H1 (cell line): ENCODE data around the gene GAK. TPM values are rescaled to one million over a fixed set of nuclear protein-coding genes. Genes with fewer than 3 reads are reported as not detected.

ENCODE experiments used
- CTCF ChIA-PET: fragments of 300-600 bp; sonication (Branson Sonifier 250); formaldehyde crosslinking; loops from one replicate; lab custom pipeline; 2021; ENCODE audit not compliant: partially characterized antibody; lab: Charles Lee
- POLR2A ChIA-PET: fragments of 300-600 bp; sonication (Branson Sonifier 250); formaldehyde crosslinking; loops from one replicate; lab custom pipeline; 2021; ENCODE audit warnings: inconsistent platforms; ENCODE audit not compliant: partially characterized antibody; lab: Charles Lee
- DNase-seq, 2 experiments: peaks; one replicate each; pipeline versions ENCODE4 v3.0.0 to v3.0.0-alpha.2; 2010 to 2022; ENCODE audit warnings: low spot score in 2 of 2, low read depth in 1 of 2, mixed read lengths in 1 of 2
- FAIRE-seq: peaks from 2 replicates; lab custom pipeline; 2011; peaks lifted over from hg19 to GRCh38; lab: Jason Lieb, UNC
- H2AFZ ChIP-seq: 2 replicates; pipeline ENCODE4 v1.8.1; 2012; ENCODE audit warnings: low read length, inconsistent platforms
- H2AK5ac ChIP-seq: 2 replicates; pipeline ENCODE4 v1.6.1; 2013; ENCODE audit warnings: low read depth, low read length
- H2BK120ac ChIP-seq: replicated peaks from 2 replicates; pipeline ENCODE3; 2013; ENCODE audit warnings: low read depth, low read length, inconsistent platforms
- H2BK12ac ChIP-seq: 2 replicates; pipeline ENCODE4 v1.6.1; 2013; ENCODE audit warnings: low read depth, low read length
- H2BK15ac ChIP-seq: 2 replicates; pipeline ENCODE4 v1.6.1; 2013; ENCODE audit warnings: low read length
- H2BK20ac ChIP-seq: 2 replicates; pipeline ENCODE4 v1.6.1; 2013; ENCODE audit warnings: low read length
- H2BK5ac ChIP-seq: 2 replicates; pipeline ENCODE4 v1.6.1; 2013; ENCODE audit warnings: low read depth, low read length
- H3K14ac ChIP-seq: 2 replicates; pipeline ENCODE4 v1.6.1; 2013; ENCODE audit warnings: inconsistent platforms; ENCODE audit not compliant: insufficient read length
- H3K18ac ChIP-seq: 2 replicates; pipeline ENCODE4 v1.6.1; 2013; ENCODE audit warnings: low read length; ENCODE audit errors: extremely low read depth
- H3K23ac ChIP-seq: 2 replicates; pipeline ENCODE4 v1.6.1; 2013; ENCODE audit warnings: inconsistent platforms; ENCODE audit not compliant: insufficient read length
- H3K23me2 ChIP-seq: 2 replicates; pipeline ENCODE4 v1.6.1; 2013; ENCODE audit warnings: low read depth, low read length
- H3K27ac ChIP-seq: 2 replicates; pipeline ENCODE4 v1.6.1; 2011; ENCODE audit warnings: low read depth, low read length, inconsistent platforms
- H3K27me3 ChIP-seq, 4 experiments: replicated peaks in 1 of 4; 1 replicate in 1 of 4; 2 replicates in 3 of 4; pipeline versions ENCODE4 v1.6.1 to v1.8.1; 2011 to 2013; ENCODE audit warnings: low read length in 3 of 4, mild to moderate bottlenecking in 3 of 4, inconsistent platforms in 2 of 4, mixed read lengths in 2 of 4, moderate library complexity in 1 of 4; ENCODE audit not compliant: control insufficient read depth in 3 of 4, insufficient read depth in 3 of 4; ENCODE audit errors: extremely low read depth in 1 of 4
- H3K36me3 ChIP-seq, 4 experiments: 2 replicates each; pipeline versions ENCODE4 v1.6.1 to v1.8.1; 2011 to 2013; ENCODE audit warnings: mild to moderate bottlenecking in 4 of 4, low read length in 3 of 4, moderate library complexity in 2 of 4, control low read depth in 1 of 4, inconsistent platforms in 1 of 4; ENCODE audit not compliant: insufficient read depth in 4 of 4, control insufficient read depth in 2 of 4
- H3K4ac ChIP-seq: replicated peaks from 2 replicates; pipeline ENCODE3; 2013; ENCODE audit warnings: low read length, low read depth, mixed read lengths, inconsistent platforms; ENCODE audit not compliant: insufficient read length
- H3K4me1 ChIP-seq, 4 experiments: replicated peaks in 1 of 4; 1 replicate in 1 of 4; 2 replicates in 3 of 4; pipeline versions ENCODE4 v1.6.1 to v1.8.1; 2011 to 2013; ENCODE audit warnings: low read length in 3 of 4, inconsistent platforms in 2 of 4, mixed read lengths in 1 of 4; ENCODE audit not compliant: insufficient read depth in 4 of 4, control insufficient read depth in 3 of 4
- H3K4me2 ChIP-seq, 2 experiments: 2 replicates each; pipeline versions ENCODE4 v1.6.1 to v1.8.1; 2011 to 2013; ENCODE audit warnings: low read depth in 2 of 2, low read length in 2 of 2, control low read depth in 1 of 2, inconsistent platforms in 1 of 2, mild to moderate bottlenecking in 1 of 2; ENCODE audit not compliant: insufficient read depth in 1 of 2
- H3K4me3 ChIP-seq, 4 experiments: fragments of 200-600, 300-600 bp in 1 of 4; sonication (generic), shearing (Covaris generic), sonication (Bioruptor Twin) in 1 of 4; 2 replicates each; pipeline versions ENCODE4 v1.5.1 to v1.8.1; 2011 to 2016; ENCODE audit warnings: low read length in 4 of 4, low read depth in 3 of 4, control low read depth in 2 of 4, inconsistent platforms in 2 of 4, mild to moderate bottlenecking in 2 of 4, mixed read lengths in 1 of 4, moderate library complexity in 1 of 4; ENCODE audit not compliant: insufficient read depth in 2 of 4; ENCODE audit errors: extremely low read depth in 1 of 4
- H3K56ac ChIP-seq: replicated peaks from 2 replicates; pipeline ENCODE3; 2013; ENCODE audit warnings: low read depth, mild to moderate bottlenecking, mixed read lengths, low read length, inconsistent platforms; ENCODE audit not compliant: insufficient read length
- H3K79me1 ChIP-seq: 2 replicates; pipeline ENCODE4 v1.6.1; 2013; ENCODE audit warnings: low read depth, low read length, control low read depth
- H3K79me2 ChIP-seq, 2 experiments: 2 replicates each; pipeline versions ENCODE4 v1.6.1 to v1.8.1; 2012 to 2013; ENCODE audit warnings: low read length in 2 of 2, mild to moderate bottlenecking in 2 of 2, inconsistent platforms in 1 of 2; ENCODE audit not compliant: insufficient read depth in 2 of 2, control insufficient read depth in 1 of 2
- H3K9ac ChIP-seq, 4 experiments: replicated peaks in 1 of 4; 1 replicate in 1 of 4; 2 replicates in 3 of 4; pipeline versions ENCODE4 v1.6.1 to v1.8.1; 2011 to 2013; ENCODE audit warnings: low read depth in 3 of 4, low read length in 3 of 4, control low read depth in 2 of 4, mild to moderate bottlenecking in 2 of 4, moderate library complexity in 2 of 4, inconsistent platforms in 1 of 4; ENCODE audit errors: extremely low read depth in 1 of 4
- H3K9me3 ChIP-seq, 2 experiments: 2 replicates each; pipeline versions ENCODE4 v1.6.1 to v1.8.1; 2012 to 2013; ENCODE audit warnings: mild to moderate bottlenecking in 2 of 2, moderate library complexity in 2 of 2, control low read depth in 1 of 2, inconsistent platforms in 1 of 2, low read depth in 1 of 2, low read length in 1 of 2, mixed read lengths in 1 of 2; ENCODE audit not compliant: insufficient read depth in 2 of 2
- H4K20me1 ChIP-seq, 2 experiments: replicated peaks in 1 of 2; 2 replicates each; pipeline versions ENCODE3 to v1.8.1; 2011 to 2013; ENCODE audit warnings: inconsistent platforms in 2 of 2, low read length in 2 of 2, mild to moderate bottlenecking in 1 of 2; ENCODE audit not compliant: insufficient read depth in 2 of 2, control insufficient read depth in 1 of 2
- H4K5ac ChIP-seq: 2 replicates; pipeline ENCODE4 v1.6.1; 2013; ENCODE audit warnings: low read length, low read depth, mixed read lengths, inconsistent platforms; ENCODE audit not compliant: insufficient read length
- H4K8ac ChIP-seq: 2 replicates; pipeline ENCODE4 v1.8.0; 2013; ENCODE audit warnings: mild to moderate bottlenecking, moderate library complexity, low read length, inconsistent platforms; ENCODE audit not compliant: insufficient read depth; ENCODE audit errors: extremely low read depth
- H4K91ac ChIP-seq: replicated peaks from 2 replicates; pipeline ENCODE3; 2013; ENCODE audit warnings: low read length, mixed read lengths, inconsistent platforms; ENCODE audit not compliant: insufficient read length
- EGR1 ChIP-seq: IDR thresholded peaks from 2 replicates; pipeline ENCODE4 v1.6.1; 2011; ENCODE audit warnings: low read depth, low read length, borderline replicate concordance
- FOSL1 ChIP-seq: IDR thresholded peaks from 2 replicates; pipeline ENCODE4 v1.6.1; 2011; ENCODE audit warnings: mild to moderate bottlenecking, low read depth, low read length, moderate library complexity; ENCODE audit not compliant: insufficient read depth
- GTF2F1 ChIP-seq: IDR thresholded peaks from 2 replicates; pipeline ENCODE4 v1.6.1; 2012; ENCODE audit warnings: low read depth, low read length, improper control_type of control experiment, borderline replicate concordance
- TAF7 ChIP-seq: optimal IDR thresholded peaks from 2 replicates; pipeline ENCODE3; 2011; ENCODE audit warnings: low read depth, mild to moderate bottlenecking, inconsistent platforms, low read length, moderate library complexity, borderline replicate concordance
- WGBS, 2 experiments: shearing (Covaris generic) in 1 of 2; methylation state at CpG; one replicate each; pipeline versions ENCODE4 v1.1.6 to v1.1.7; 2013 to 2015; ENCODE audit warnings: low lambda C conversion rate in 2 of 2, mixed read lengths in 2 of 2, inconsistent platforms in 1 of 2, low coverage in 1 of 2, missing lambda C conversion rate in 1 of 2; ENCODE audit not compliant: insufficient replicate concordance in 2 of 2, insufficient coverage in 1 of 2, insufficient read length in 1 of 2; ENCODE audit errors: extremely low coverage in 1 of 2, missing lambda C conversion rate in 1 of 2; 5-methylcytosine and 5-hydroxymethylcytosine counted together
- polyA plus RNA-seq, 7 experiments: library from polyadenylated mRNA; depleted of rRNA in 3 of 7; stranded (reverse) in 5 of 7; unstranded in 2 of 7; fragments of >200 nt in 5 of 7; fragments of 200-250 nt in 2 of 7; gene quantifications; 1 replicate in 5 of 7; 2 replicates in 1 of 7; 4 replicates in 1 of 7; pipeline versions ENCODE4 v1.2.1 to v1.2.3, GENCODE V29; 2011 to 2013; ENCODE audit warnings: missing spikeins in 2 of 7, mixed read lengths in 2 of 7
- total RNA-seq: library from RNA; stranded (reverse); fragmentation: NEBNext Ultra II Directional; extraction: Animal tissue kit (Norgen Biotek cat#: 25700); gene quantifications from 2 replicates; pipeline ENCODE4 v1.2.1, GENCODE V29; 2021
- TF ChIP-seq, protein P1 (sequence below): IDR thresholded peaks from 2 replicates; pipeline ENCODE4 v1.6.1; 2012; ENCODE audit warnings: inconsistent platforms

GAK gene
- total and polyA plus RNA-seq, 2 of the 8 experiments (the other 6 are each of a cell fraction or from before 2014, with no cell fraction given) = 31.5 to 70.8 TPM

DNA sequence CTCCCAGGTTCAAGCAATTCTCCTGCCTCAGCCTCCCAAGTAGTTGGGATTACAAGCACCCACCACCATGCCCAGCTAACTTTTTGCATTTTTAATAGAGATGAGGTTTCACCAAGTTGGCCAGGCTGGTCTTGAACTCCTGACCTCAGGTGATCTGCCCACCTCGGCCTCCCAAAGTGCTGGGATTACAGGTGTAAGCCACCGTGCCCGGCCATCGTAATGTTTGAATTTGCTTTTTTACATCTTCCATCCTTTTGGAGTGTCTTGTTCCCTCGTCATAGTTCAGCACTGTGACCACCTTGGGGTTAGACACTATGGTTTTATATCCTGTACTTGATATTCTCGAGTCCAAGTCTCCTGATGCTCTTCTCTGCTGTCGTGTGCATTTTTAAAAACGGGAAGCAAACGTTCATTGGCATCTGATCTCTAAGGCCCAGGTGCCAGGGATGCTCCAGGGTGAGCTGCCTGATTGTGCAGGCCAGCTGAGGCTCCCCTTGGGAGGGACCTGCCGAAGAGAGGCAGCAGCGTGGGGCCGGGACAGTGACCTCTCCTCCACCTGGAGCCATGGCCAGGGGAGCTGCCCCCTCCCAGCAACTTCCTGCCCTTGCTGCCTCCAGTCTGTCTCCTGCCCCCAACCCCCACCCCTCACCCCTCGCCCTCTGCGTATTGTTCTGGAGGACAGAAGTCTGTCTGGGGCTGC, 24.6 kb upstream of the GAK start:
- no peak overlapping the region for H2AFZ ChIP-seq
- H3K23me2 ChIP-seq = no peaks in the 10 kb centered on the region
- no peak overlapping the region for H4K8ac ChIP-seq
- no peak for DNase-seq
- H3K4ac ChIP-seq = no peak overlapping the region
- FAIRE-seq = no peak
- no peak for TF ChIP-seq GTF2F1
- no peak for TF ChIP-seq FOSL1
- TF ChIP-seq EGR1 = no peak
- TF ChIP-seq, protein P1, sequence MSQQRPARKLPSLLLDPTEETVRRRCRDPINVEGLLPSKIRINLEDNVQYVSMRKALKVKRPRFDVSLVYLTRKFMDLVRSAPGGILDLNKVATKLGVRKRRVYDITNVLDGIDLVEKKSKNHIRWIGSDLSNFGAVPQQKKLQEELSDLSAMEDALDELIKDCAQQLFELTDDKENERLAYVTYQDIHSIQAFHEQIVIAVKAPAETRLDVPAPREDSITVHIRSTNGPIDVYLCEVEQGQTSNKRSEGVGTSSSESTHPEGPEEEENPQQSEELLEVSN = no peak
- TF ChIP-seq TAF7 = no peak
- POLR2A ChIA-PET = no interaction called here
- CTCF ChIA-PET = no interaction called here
- H4K91ac ChIP-seq = no peak overlapping the region
- no peaks in the 10 kb centered on the region for H3K27me3 ChIP-seq
- H3K18ac ChIP-seq = no peak overlapping the region
- no peak overlapping the region for H4K5ac ChIP-seq
- H3K79me1 ChIP-seq = no peaks in the 10 kb centered on the region
- H2BK12ac ChIP-seq = no peak overlapping the region
- no peaks in the 10 kb centered on the region for H3K9me3 ChIP-seq
- no peak overlapping the region for H2BK15ac ChIP-seq
- no peak overlapping the region for H3K9ac ChIP-seq
- peaks cover 0 to 3% of the 10 kb centered on the region in 2 experiments for H4K20me1 ChIP-seq
- no peak overlapping the region for H2BK5ac ChIP-seq
- no peak overlapping the region for H3K23ac ChIP-seq
- WGBS, 2 experiments = 77% methylated on average over 12 of the region's 14 CpGs; no CpG with 5 or more reads in 1 of the 2 experiments
- H3K56ac ChIP-seq = no peak overlapping the region
- no peaks in the 10 kb centered on the region for H3K36me3 ChIP-seq
- H3K14ac ChIP-seq = no peak overlapping the region
- H2AK5ac ChIP-seq = no peak overlapping the region
- no peak overlapping the region for H3K27ac ChIP-seq
- no peak overlapping the region for H2BK20ac ChIP-seq
- H2BK120ac ChIP-seq = no peak overlapping the region
- H3K4me1 ChIP-seq = no peaks in the 10 kb centered on the region
- H3K4me3 ChIP-seq = no peak overlapping the region
- H3K79me2 ChIP-seq = no peaks in the 10 kb centered on the region
- no peak overlapping the region for H3K4me2 ChIP-seq
